K562 (cell line): ENCODE data around the gene SEPHS2.

ENCODE experiments used
- CREM ChIP-seq: IDR thresholded peaks from 2 replicates; pipeline ENCODE4 v1.6.1; 2014; ENCODE audit warnings: antibody characterized with exemption, low read depth
- EGR1 ChIP-seq: fragments of 450-650 bp; conservative IDR thresholded peaks from 2 replicates; pipeline ENCODE4 v1.6.1; 2017; ENCODE audit warnings: mild to moderate bottlenecking
- GABPA ChIP-seq: fragments of 200-800 bp; sonication (Bioruptor generic); conservative IDR thresholded peaks from 2 replicates; pipeline ENCODE4 v1.6.1; 2016; ENCODE audit warnings: low read depth, missing genetic modification characterization, missing compliant biosample characterization
- HOXB6 ChIP-seq: fragments of 250-450 bp; sonication (Bioruptor Pico); IDR thresholded peaks from 2 replicates; pipeline ENCODE4 v1.5.1; 2022; ENCODE audit warnings: mild to moderate bottlenecking, borderline replicate concordance
- JUND ChIP-seq, 2 experiments: IDR thresholded peaks; 2 replicates in 1 of 2; 3 replicates in 1 of 2; pipeline ENCODE4 v1.6.1; 2011; ENCODE audit warnings: borderline replicate concordance in 2 of 2, low read depth in 2 of 2, low read length in 2 of 2, improper control_type of control experiment in 1 of 2, missing biosample characterization in 1 of 2, missing genetic modification characterization in 1 of 2, missing genetic modification reagents in 1 of 2
- MXI1 ChIP-seq: IDR thresholded peaks from 2 replicates; pipeline ENCODE4 v1.6.1; 2011; ENCODE audit warnings: low read depth, mild to moderate bottlenecking, improper control_type of control experiment, low read length
- POLR2A ChIP-seq: fragments of 450-650 bp; conservative IDR thresholded peaks from 2 replicates; pipeline ENCODE4 v1.6.1; 2016
- RFX5 ChIP-seq: IDR thresholded peaks from 2 replicates; pipeline ENCODE4 v1.6.1; 2011; ENCODE audit warnings: low read depth, mild to moderate bottlenecking, improper control_type of control experiment, low read length
- ZNF79 ChIP-seq: fragments of 250-450 bp; sonication (Bioruptor Pico); IDR thresholded peaks from 2 replicates; pipeline ENCODE4 v1.4.0; 2020; ENCODE audit warnings: low read depth, mild to moderate bottlenecking, moderate library complexity

GRCh38 chr16:30478766-30479478 lies 33.2 kb upstream of the SEPHS2 start:
- TF ChIP-seq CREM (no peak), ZNF79 (CRISPR knock-in tag) (no peak), EGR1 (no peak), GABPA (tag) (no peak), MXI1 (no peak), RFX5 (no peak), POLR2A (no peak), HOXB6 (CRISPR knock-in tag) (no peak), JUND (IDR thresholded peaks at IDR 0.05; ENCODE audit: borderline replicate concordance, low read depth, low read length) (no peak), JUND (tag; IDR thresholded peaks at IDR 0.05; ENCODE audit: borderline replicate concordance, low read depth, low read length) (no peak)
